NB4 (cell line): ENCODE results near the gene SPATA12.

Experiments used
- MYC ChIP-seq: IDR thresholded peaks from 2 replicates; pipeline ENCODE4 v1.6.1; 2011; ENCODE audit warnings: low read depth, low read length
- POLR2A ChIP-seq: IDR thresholded peaks from 2 replicates; pipeline ENCODE4 v1.6.1; 2011; ENCODE audit warnings: mild to moderate bottlenecking; ENCODE audit not compliant: insufficient read length; ENCODE audit errors: extremely low read depth
- TF ChIP-seq, protein P1 (sequence below): IDR thresholded peaks from one replicate; pipeline ENCODE4 v1.5.1; 2012; ENCODE audit warnings: low read depth, low read length
- TF ChIP-seq, protein P2 (sequence below): IDR thresholded peaks from 2 replicates; pipeline ENCODE4 v1.6.1; 2011; ENCODE audit warnings: low read depth, low read length

DNA sequence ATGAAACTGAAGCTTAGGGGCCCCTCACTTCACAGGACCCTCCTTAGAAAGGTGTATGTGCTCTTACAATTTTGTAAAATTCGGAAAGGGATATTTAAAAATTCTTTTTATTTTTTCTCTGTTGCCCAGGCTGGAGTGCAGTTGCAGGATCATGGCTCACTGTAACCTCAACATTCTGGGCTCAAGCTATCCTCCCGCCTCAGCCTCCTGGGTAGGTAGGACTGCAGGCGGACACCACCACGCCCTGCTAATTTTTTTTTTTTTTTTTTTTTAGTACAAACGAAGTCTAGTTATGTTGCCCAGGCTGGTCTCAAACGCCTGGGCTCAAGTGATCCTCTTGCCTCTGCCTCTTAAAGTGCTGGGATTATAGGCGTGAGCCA is 45.1 kb upstream of the SPATA12 start:
- no peak for TF ChIP-seq POLR2A
- TF ChIP-seq, protein P1, sequence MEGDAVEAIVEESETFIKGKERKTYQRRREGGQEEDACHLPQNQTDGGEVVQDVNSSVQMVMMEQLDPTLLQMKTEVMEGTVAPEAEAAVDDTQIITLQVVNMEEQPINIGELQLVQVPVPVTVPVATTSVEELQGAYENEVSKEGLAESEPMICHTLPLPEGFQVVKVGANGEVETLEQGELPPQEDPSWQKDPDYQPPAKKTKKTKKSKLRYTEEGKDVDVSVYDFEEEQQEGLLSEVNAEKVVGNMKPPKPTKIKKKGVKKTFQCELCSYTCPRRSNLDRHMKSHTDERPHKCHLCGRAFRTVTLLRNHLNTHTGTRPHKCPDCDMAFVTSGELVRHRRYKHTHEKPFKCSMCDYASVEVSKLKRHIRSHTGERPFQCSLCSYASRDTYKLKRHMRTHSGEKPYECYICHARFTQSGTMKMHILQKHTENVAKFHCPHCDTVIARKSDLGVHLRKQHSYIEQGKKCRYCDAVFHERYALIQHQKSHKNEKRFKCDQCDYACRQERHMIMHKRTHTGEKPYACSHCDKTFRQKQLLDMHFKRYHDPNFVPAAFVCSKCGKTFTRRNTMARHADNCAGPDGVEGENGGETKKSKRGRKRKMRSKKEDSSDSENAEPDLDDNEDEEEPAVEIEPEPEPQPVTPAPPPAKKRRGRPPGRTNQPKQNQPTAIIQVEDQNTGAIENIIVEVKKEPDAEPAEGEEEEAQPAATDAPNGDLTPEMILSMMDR = no peak
- TF ChIP-seq MYC = no peak
- TF ChIP-seq, protein P2, sequence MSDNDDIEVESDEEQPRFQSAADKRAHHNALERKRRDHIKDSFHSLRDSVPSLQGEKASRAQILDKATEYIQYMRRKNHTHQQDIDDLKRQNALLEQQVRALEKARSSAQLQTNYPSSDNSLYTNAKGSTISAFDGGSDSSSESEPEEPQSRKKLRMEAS = no peak
